Measurements from ENCODE around the gene IL10.

GRCh38 chr1:206800411-206800810, 28.1 kb upstream of the IL10 start:
- TF ChIP-seq ZNF629 (tag by site-specific recombination; IDR thresholded peaks at IDR 0.05): no peak
- TF ChIP-seq CTCF (tag by site-specific recombination; IDR thresholded peaks at IDR 0.05): no peak
- no peak for TF ChIP-seq KLF8 (tag by site-specific recombination; IDR thresholded peaks at IDR 0.05)
- no peak for TF ChIP-seq SP2 (tag by site-specific recombination; IDR thresholded peaks at IDR 0.05)
- no peak for TF ChIP-seq ZFP37 (tag by site-specific recombination; IDR thresholded peaks at IDR 0.05)
- no peak for TF ChIP-seq ATF2 (tag by site-specific recombination; IDR thresholded peaks at IDR 0.05; ENCODE audit: low read depth)
- no peak for TF ChIP-seq ZNF830 (tag by site-specific recombination; IDR thresholded peaks at IDR 0.05; ENCODE audit: low read depth)
- no peak for TF ChIP-seq ZNF777 (tag by site-specific recombination; IDR thresholded peaks at IDR 0.05; ENCODE audit: borderline replicate concordance)
- no peak for TF ChIP-seq ZNF639 (tag by site-specific recombination; IDR thresholded peaks at IDR 0.05)
- no peak for TF ChIP-seq PRDM10 (tag by site-specific recombination; IDR thresholded peaks at IDR 0.05)
- TF ChIP-seq ZNF114 (tag by site-specific recombination; IDR thresholded peaks at IDR 0.05): no peak
- no peak for TF ChIP-seq ZBTB7A (tag by site-specific recombination; IDR thresholded peaks at IDR 0.05; ENCODE audit: low read depth)
- TF ChIP-seq ZNF274 (IDR thresholded peaks at IDR 0.05; ENCODE audit: low read length): no peak
- no peak for TF ChIP-seq ZNF274 (tag by site-specific recombination; IDR thresholded peaks at IDR 0.05; ENCODE audit: borderline replicate concordance)
- no peak for TF ChIP-seq HOXA7 (CRISPR knock-in tag; IDR thresholded peaks at IDR 0.05; ENCODE audit: borderline replicate concordance)
